CD4-positive, alpha-beta T cell treated with Interleukin-15 for 1 hour (primary cell): ENCODE measurements around the gene GRXCR2.
"Not testable (repeated sequence)": the region's sequence is repeated elsewhere in the genome, so short reads cannot be mapped to it uniquely, and the experiment has no call there.

Source experiments
- DNase-seq: peaks from one replicate; pipeline ENCODE4 v3.0.0-alpha.2; 2020

Gene GRXCR2, protein sequence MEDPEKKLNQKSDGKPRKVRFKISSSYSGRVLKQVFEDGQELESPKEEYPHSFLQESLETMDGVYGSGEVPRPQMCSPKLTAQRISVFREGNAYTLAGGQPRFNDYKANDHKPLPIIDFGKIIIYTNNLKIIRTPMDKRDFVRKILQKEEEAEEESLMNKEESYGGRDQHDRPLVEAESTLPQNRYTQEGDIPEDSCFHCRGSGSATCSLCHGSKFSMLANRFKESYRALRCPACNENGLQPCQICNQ

DNA sequence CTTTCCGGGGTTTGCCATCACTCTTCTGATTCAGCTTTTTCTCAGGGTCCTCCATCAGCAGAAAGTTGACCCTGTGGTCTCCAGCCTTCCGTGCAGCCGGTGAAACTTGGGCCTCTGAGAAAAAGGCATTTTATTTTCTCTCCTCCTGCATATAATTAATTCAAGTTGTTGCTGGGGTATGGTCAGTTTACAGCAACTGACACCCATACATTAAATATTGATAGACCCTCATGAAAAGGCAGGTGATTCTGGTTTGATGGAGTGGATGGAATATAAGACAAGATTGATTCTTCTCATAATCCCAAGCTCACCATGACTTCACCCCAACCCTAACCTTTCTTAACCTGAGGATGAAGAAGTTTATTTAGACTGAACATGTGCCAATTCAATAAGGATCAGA is at the start of gene GRXCR2:
Gene GRXCR2, minus strand, starts transcription at position 101 of the 400 bp plus-strand sequence. Its CDS starts 46 bp downstream, at position 55.
- DNase-seq, result no peak

DNA sequence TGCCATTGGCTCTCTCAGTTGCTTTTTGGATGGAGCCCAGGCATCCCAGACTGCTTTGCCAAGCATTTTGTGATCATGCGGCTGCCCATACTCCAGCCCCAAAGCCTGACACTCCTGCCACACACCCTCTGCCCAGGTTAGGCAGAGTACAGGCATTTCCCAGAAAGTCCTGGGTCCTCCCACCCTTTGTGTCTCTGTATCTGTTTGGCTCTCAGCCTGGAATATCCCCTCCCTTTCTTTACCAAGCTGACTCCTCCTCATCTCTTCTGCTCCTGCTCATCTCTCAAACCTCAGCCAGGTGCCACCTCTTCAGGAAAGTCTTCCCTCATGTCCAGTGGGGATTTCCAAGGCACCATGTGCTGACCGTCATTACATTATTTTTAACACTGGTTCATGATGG is 49.2 kb upstream of the GRXCR2 start:
- DNase-seq, result no peak

DNA sequence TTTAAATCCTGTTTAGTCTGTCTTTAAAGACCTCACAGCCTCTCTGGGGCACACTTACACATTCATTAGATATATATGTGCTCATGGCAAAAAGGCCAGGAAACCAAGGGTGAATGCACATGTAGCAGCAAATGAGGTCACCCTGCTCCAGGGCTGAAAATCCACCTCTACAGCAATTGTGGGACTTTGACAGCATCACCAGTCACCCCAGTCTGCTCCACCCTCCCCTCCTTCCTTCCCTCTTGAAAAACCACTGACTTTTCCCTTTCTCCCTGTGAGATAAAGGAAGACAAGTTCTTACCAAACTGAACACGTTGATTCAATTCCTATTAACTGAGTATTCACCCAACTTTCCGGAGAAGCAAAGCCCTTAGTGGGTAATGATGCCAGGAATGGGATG is 48.4 kb upstream of the GRXCR2 start:
- DNase-seq, result no peak

DNA sequence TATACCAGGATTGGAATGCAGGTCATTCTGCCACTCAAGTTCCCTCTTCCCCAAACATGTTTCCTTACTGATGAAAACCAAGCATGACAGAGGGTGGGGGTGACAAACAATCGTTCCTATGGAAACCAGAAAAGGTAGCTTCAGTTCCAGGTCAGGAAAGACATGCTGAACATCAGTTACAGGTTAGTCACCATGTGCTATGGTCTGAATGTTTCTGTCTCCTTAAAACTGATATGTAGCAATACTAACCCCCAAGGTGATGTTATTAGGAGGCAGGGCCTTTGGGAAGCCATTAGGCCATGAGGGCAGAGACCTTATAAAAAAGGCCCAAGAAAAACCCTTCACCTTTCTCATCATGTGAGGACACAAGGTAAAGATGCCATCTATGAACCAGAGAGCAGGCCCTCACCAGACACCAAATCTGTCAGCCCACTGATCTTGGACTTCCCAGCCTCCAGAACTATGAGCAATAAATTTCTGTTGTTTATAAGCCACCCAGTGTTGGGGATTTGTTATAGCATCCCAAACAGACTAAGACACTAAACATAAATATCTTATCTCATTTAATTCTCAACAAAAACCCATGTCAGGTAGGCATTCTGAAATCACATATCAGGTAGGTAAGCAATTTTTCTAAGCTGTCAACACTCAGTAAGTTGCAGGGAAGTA is 47.9 kb upstream of the GRXCR2 start:
- DNase-seq, result no peak

DNA sequence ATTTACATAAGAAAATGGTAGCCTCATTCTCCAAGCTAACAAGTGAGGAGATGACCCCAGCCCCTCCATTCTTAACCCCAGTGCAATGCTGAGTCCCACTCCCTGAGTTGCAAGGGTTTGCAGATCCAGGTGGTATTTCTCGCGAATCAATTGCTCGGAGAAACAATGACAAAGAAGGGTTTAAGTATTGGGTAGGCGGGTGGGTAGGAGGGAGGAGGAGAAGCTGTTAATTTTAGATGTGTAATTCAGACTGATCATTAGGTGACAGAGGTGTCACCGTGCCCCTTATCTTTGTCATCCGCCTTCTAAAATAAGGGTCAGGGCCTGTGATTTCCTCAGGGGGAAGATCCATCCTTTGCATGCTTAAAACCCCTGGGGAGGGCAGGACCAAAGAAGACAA is 46.6 kb upstream of the GRXCR2 start:
- DNase-seq, result no peak

DNA sequence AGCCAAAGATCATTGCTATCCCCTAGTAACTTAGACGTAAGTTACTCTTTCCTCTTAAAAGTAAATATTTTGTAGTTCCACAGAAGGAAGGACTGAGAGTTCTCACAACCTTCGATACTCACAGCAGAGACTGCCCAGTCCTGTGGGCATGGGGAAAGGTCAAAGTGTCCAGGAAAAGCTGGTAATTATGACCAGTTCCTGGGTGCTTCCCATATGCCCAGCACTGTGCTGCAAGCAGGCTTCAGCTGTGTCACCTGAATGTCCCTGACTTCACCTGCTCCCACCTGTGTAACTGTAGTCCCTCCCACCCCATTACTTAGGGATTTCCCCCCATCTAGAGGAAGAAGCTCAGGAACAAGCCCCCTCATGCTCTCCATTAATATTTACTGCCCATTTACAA is 45.6 kb upstream of the GRXCR2 start:
- DNase-seq, result no peak

DNA sequence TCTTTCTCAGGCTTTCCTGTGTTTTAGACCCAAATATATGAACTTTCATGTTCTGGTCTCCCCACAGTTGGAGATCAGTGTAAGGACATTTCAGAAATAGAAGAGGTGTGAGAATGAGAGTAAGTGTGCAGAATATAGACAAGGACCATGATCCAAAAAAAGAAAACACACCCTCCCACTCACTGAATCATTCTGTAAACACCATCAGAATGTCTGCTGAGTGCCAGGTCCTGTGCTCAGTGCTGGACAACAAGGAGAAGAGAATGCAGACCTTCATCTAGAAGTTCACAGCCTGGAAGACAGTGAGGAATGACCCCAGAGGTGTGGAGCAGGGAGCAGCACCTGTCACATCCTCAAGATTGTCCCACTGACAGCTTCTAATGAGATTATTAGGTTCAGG is 44.5 kb upstream of the GRXCR2 start:
- DNase-seq, result no peak

DNA sequence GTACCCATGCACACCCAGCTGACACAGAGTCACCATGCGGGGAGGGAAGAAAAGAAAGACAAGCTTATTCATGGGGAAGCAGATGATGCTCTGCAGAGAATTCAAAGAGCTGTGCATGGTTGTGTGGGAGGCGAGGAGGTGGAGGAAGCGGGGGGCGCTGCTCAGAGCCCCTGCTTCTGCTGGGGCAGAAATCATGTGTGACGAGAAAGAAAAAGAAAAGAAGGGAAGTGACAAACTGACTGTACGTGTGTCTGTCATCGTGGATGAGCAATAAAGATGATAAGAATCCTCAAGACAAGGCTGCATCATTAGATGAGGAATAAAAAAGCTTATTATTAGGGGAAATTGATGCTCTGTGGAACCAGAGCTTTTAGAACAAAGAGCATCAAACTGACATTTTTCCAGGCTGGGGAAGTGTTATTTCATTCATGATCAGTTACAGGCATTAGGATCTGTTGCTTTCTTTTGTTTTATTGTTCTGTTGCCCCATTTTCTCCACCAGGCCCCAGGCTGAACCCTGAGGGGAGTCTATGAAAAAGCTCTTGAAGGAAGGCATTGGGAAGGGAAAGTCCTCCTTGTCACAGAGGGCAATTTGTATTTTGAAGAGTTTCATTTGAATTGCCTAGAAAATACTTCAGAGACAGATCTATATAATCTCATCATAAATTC is 43.3 kb upstream of the GRXCR2 start:
- DNase-seq, result no peak

DNA sequence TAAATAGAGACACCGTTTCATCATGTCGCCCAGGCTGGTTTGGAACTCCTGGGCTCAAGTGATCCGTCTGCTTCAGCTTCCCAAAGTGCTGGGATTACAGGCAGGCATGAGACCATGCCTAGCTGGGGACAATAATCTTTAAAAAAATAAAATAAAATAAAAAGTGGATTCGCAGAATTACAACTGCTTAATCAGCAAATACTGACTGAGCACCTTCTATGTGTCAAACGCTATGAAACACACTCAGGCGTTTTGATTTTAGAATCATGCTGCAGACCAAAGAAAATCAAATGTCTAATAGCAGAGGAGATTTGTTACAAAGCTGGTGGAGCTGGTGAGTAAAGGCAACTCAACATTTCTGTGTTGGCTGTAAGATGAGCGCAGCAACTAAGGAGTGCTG is 40.9 kb upstream of the GRXCR2 start:
- DNase-seq, result no peak

DNA sequence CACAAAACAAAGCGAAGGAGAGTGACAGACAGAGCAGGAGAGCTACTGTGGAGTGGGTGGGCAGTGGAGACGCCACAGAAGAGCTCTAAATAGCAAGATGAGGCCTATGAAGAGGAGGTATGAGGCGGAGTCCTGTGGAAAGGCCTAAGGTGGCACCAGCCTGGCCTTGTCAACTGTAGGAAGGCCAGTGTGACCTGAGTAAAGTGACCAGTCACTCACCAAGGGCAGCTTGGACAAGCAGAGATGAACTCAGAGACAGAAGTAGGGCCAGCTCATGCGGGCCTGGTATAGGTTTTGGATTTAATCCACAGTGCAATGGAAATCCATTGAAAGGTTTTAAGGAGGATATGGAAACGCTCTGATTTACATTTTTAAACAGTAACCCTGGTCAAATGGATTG is 39.8 kb upstream of the GRXCR2 start:
- DNase-seq, result no peak

DNA sequence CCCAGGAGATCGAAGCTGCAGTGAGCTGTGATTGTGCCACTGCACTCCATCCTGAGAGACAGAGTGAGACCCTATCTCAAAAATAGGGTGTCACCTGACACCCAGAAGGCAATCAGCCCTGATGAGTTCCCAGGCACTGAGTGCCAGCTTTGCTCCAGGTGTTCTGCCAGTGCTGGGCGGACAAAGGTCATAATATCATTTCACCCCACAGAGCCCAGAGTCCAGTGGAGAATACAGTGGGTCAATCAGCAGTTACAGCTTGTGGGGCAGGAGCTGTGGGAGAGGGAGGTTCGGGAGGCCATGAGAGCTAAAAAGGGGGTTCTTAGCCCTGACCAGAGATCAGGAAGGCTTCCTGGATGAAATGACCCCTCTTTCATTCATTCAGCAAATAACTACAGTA is 39.2 kb upstream of the GRXCR2 start:
- DNase-seq, result no peak

DNA sequence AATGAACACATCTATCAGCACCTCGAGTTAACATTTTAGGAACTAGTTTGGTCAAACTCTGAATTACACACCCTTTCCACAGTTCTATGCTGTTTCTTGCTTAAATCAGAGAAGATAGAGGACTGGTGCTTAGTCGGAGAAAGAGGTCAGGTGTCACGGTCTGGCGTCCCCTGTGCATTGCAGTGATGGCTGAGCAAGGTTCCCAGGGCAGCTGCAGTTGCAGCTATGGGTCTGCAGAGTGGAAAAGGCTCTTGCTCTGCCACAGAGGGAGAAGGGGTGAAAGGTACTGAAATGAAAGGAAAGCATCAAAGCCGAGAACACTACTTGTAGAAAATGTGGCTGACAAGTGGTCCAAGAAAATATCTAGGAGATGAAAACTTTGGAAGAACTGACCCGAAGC is 38.4 kb upstream of the GRXCR2 start:
- no peak for DNase-seq

DNA sequence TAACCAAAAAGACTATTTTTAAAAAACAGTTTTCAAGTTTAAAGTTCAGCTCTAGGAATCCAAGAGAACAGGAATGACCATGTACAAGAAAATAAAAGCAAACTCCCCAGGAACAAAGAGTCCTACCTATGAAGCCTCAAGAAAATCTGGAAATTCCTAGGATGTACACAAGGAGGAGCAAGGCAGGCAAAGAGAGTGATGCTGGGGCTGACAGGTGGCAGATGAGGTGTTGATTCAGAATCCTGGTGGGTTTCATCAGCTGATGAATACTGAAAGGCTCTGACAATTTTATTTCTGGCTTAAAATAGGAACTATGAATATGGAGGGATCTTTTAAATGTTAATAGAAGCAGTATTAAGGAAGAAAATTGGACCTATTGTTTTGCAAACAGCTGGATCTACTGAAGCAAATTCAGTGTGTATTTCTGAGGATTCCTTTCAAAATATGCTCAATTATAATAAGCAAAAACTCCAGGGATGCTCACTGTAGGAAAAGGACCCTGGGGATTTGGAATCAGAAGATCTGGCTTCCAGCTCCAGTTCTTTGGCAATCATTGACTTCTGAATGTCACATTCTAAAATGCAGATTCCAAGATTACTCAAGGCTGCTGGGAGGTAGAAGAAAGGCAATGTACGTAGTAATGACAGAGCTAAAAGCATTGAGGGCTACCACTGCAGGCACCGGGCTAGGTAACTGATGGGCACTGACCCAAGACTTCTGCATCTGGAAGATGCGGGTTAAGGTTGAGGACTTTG is 35.6 kb upstream of the GRXCR2 start:
- DNase-seq, result no peak

DNA sequence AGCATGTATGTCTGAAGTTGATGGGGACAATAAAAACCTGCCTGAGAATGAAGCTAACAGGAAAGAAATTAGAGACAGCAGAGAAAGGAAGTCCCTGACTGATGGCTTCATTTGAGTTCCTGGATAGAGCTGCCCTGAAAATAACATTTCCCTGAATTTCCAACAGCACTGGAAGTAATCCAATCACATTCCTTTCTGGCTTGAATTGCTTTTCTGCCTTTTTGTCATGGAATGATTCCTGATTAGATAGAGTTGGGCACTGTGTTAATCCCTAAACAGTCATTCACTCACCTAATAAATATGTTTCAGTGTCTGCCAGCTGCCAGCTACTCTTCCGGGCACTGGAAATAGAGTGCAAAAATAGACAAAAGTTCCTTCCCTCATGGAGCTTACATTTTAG is 33.6 kb upstream of the GRXCR2 start:
- DNase-seq, result no peak

DNA sequence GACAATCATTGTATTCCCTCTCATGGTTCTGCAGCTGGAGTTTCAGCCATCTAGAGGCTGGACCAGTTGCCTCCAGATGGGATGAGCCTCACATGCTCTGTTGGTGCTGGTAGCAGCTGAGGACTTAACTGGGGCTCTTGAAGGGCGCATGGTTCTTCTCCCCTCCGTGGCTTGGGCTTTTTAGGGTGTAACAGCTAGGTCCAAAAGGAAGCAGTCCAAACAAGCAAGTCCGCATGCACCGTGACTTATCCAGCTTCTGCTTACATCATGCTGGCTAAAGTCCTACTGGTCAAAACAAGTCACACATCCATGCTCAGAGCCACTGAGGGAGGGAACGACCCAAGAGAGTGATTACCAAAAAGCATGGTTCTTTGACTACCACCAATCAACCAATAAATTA is 31.9 kb upstream of the GRXCR2 start:
- no peak for DNase-seq

DNA sequence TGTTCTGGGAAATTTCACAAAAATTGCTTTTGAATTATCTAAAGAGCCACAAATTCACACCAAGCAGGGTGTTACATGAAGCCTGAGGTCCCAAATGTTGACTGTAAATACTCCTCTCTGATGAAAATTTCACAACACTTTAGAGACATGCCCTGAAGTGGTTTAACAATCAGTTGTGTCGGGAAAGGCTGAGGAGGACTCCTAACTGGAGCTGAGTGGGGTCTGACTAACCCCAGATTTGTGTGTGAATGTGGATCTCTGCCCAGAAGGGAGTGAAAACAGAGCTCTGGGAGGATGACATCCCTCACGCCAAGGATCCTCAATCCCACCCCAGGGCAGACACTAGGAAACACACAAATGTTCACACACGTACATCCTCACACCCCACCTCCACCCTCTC is 31.1 kb upstream of the GRXCR2 start:
- DNase-seq, result no peak

DNA sequence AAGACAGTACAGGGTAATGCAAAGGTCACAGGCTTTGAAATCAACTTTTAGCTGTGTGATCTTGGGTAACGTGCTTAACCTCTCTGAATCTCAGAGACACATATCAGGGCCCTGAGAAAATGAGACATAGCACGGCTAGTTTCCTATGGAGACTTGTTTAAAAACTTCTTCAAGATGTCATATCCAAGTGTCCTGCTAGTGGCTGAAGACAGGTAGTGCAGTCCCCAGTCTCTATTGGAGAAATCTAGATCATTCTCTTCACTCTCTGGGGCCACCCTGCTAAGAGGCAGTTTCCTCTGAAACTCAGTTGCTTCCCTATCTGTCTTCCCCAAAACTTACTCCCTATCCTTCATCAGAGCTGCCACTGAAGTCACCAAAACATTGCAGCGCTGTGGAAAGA is 30.3 kb upstream of the GRXCR2 start:
- no peak for DNase-seq

DNA sequence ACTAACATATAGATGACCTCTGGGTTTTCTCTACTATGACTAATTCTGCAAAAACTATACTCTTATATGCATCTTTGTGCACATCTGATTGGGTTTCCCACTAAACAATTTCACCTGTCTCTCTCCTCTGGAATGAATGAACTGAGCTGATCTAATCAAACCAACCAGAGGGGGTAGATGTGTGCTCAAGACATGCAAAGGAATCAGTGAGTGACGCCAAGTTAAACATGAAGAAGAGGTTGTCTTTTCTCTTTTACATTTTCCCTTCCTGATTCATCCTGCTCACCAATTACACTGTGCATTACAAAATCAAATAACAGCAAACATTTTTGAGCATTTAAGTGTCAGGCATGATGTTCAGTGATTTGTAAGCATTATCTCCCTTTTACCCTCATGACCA is 29.6 kb upstream of the GRXCR2 start:
- no peak for DNase-seq

DNA sequence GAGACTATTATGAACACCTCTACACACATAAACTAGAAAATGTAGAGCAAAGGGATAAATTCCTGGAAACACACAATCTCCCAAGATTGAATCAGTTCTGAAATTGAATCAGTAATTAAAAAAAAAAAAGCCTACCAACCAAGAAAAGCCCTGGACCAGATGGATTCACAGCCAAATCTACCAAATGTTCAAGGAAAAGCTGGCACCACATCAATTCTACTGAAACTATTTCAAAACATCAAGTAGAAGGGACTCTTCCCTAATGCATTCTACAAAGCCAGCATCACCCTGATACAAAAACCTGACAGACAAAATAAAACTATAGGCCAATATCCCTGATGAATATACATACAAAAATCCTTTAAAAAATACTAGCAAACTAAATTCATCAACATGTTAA is 25.4 kb upstream of the GRXCR2 start:
- DNase-seq, result no peak

DNA sequence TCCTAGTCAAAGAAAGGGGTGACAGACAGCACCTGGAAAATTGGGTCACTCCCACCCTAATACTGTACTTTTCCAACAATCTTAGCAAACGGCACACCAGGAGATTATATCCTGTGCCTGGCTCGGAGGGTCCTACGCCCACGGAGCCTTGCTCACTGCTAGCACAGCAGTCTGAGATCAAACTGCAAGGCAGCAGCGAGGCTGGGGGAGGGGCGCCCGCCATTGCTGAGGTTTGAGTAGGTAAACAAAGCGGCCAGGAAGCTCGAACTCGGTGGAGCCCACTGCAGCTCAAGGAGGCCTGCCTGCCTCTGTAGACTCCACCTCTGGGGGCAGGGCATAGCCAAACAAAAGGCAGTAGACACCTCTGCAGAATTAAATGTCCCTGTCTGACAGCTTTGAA is 18.6 kb upstream of the GRXCR2 start:
- DNase-seq, result not testable (repeated sequence)

DNA sequence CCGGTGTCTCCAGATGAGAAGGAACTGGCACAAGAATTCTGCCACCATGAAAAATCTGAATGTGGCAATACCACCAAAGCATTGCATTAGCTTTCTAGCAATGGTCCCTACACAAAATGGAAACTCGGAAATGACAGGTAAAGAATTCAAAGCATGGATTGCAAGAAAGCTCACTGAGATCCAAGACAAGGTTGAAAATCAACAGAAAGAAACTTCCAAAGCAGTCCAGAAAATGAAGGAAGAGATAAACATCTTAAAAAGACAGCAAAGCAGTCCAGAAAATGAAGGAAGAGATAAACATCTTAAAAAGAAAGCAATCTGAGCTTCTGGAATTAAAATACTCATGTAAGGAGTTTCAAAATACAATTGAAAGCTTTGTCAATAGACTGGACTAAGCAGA is 16.8 kb upstream of the GRXCR2 start:
- no peak for DNase-seq

DNA sequence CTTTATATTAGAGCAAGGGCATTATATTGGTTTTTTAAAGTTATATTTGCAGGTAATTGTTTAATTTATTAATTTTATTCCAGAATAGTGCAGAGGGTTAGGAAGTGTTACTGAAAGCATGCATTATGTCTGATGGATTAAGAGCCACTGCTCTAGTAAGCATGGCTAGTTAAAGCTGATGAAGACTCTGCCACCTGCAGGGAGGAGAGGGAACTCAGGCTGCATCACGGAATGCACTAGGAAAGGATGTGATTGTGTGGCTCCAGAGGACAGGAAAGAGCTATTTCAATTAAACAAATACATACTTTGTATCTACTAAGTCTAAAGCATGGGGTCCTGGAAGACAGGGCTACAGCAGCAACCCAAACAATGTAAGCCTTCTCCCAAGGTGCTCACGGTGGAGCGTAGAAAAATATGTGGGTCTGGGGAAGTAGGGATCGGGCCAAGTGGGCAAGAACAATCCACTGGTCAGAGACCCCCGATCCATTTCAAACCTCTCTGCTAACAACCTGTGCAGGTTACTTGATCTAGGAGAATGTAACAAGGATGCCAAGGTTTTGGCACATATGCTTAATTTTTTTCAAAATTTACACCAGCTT is 15.3 kb upstream of the GRXCR2 start:
- no peak for DNase-seq

DNA sequence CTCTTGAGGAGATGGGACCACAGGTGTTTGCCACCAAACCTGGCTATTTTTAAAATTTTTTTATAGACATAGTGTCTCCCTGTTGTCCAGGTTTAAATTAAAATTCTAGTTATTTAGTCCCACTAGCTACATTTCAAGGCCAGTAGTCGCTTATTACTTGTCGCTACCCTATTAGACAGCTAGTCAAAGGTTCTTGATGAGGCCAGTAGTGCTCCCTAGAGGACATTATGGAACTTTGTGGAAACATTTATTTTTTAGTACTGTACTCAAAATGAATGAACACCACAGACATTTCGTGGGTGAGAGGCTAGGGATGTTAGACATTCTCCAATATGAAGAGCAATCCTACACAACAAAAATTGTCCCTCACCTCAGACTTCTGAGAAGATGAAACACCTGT is 14.4 kb upstream of the GRXCR2 start:
- DNase-seq, result no peak
